ENCODE measurements around the gene CCRL2. TPM values are rescaled to one million over a fixed set of nuclear protein-coding genes. Genes with fewer than 3 reads are reported as not detected.

CCRL2 gene
- total and polyA plus RNA-seq, 9 of the 15 experiments (the other 6 are each of a cell fraction or from before 2014, with no cell fraction given): 3.4 to 5.7 (median 4.0) TPM

- Histone ChIP-seq H3K9me1 (ENCODE audit: control insufficient read depth, insufficient read depth, low read length) (no peaks in the 10 kb centered on the region), H3K27me3 (ENCODE audit: control insufficient read depth in 2 of 2, insufficient read depth in 2 of 2, low read length in 2 of 2) (peaks cover 22 to 39% of the 10 kb centered on the region in 2 experiments; a peak in 4 of 5 replicates), H3K79me2 (ENCODE audit: control insufficient read depth, insufficient read depth, low read length) (no peaks in the 10 kb centered on the region), H2AFZ (ENCODE audit: low read depth, low read length) (no peak overlapping the region), H4K20me1 (replicated peaks; ENCODE audit: control insufficient read depth, insufficient read depth, low read length) (no peaks in the 10 kb centered on the region), H3K27ac (ENCODE audit: extremely low read depth, low read depth, low read length) (no peak overlapping the region), H3K4me2 (ENCODE audit: insufficient read depth, low read length) (no peak overlapping the region), H3K36me3 (ENCODE audit: control insufficient read depth, insufficient read depth, low read length) (no peaks in the 10 kb centered on the region), H3K4me3 (no peak overlapping the region), H3K9me3 (replicated peaks; ENCODE audit: control insufficient read depth, insufficient read depth, low read depth, low read length) (no peaks in the 10 kb centered on the region), H3K9ac (ENCODE audit: insufficient read depth in 1 of 2, low read depth in 2 of 2, low read length in 2 of 2) (no peak overlapping the region), H3K4me1 (replicated peaks in 1 of 2; ENCODE audit: control insufficient read depth in 2 of 2, insufficient read depth in 2 of 2, low read length in 2 of 2) (no peaks in the 10 kb centered on the region)
- in situ Hi-C loops (cut with MboI): no loop called here
- intact Hi-C loops (cut with micrococcal nuclease): no loop called here
- DNase-seq (ENCODE audit: extremely low read depth in 1 of 4, low spot score in 3 of 4) (no peak), FAIRE-seq (no peak), ATAC-seq (no peak)
- TF ChIP-seq EZH2 (IDR thresholded peaks at IDR 0.05; ENCODE audit: borderline replicate concordance, low read depth, low read length) (no peak), SPI1 (IDR thresholded peaks at IDR 0.05; ENCODE audit: borderline replicate concordance, low read depth, low read length) (peak; percentile 39; the same call in 1 of the 2 replicates), MCM5 (IDR thresholded peaks at IDR 0.05; ENCODE audit: low read depth) (no peak), PKNOX1 (IDR thresholded peaks at IDR 0.05) (0 out of 2 replicates have a peak, but pooled peaks have one; percentile 12)
- BruUV-seq (replicated peaks): no TSS peak
- 3% methylated on average over 11 of the region's 11 CpGs for WGBS (ENCODE audit: insufficient coverage, low coverage, missing lambda C conversion rate)
- CTCF ChIA-PET (ENCODE audit: low intra/inter-chr PET ratio): no interaction called here
- POLR2A ChIA-PET: interaction anchor here (1.5 kb wide), 1 partner anchor 10 kb away, joined by 7 read pairs; no protein-coding TSS in a partner anchor
Observed at GRCh38 chr3:46359733-46360493, 47.1 kb upstream of the CCRL2 start.
